HepG2 (cell line): ENCODE measurements around the gene HTATIP2.

ENCODE experiments used
- ETV6 ChIP-seq: sonication (generic); formaldehyde crosslinking; conservative IDR thresholded peaks from 2 replicates; pipeline ENCODE4 v1.4.0; 2020; ENCODE audit warnings: missing genetic modification reagents
- GZF1 ChIP-seq: sonication (generic); formaldehyde crosslinking; IDR thresholded peaks from 2 replicates; pipeline ENCODE4 v1.5.1; 2020; ENCODE audit warnings: mild to moderate bottlenecking, missing genetic modification reagents
- JUND ChIP-seq: sonication (generic); formaldehyde crosslinking; IDR thresholded peaks from 2 replicates; pipeline ENCODE4 v1.8.0; 2022; ENCODE audit warnings: mild to moderate bottlenecking, missing genetic modification reagents
- POLR2A ChIP-seq, 2 experiments: IDR thresholded peaks; 2 replicates each; pipeline ENCODE4 v1.6.1; 2011; ENCODE audit warnings: low read depth in 2 of 2, low read length in 2 of 2, mild to moderate bottlenecking in 1 of 2, moderate library complexity in 1 of 2; ENCODE audit not compliant: insufficient read depth in 1 of 2
- RXRA ChIP-seq: sonication (generic); formaldehyde crosslinking; IDR thresholded peaks from 2 replicates; pipeline ENCODE4 v1.5.1; 2020; ENCODE audit warnings: missing genetic modification reagents
- SRY ChIP-seq: sonication (generic); formaldehyde crosslinking; IDR thresholded peaks from 2 replicates; pipeline ENCODE4 v1.8.0; 2022; ENCODE audit warnings: mild to moderate bottlenecking, missing genetic modification reagents
- TBP ChIP-seq: sonication (generic); formaldehyde crosslinking; IDR thresholded peaks from 2 replicates; pipeline ENCODE4 v1.5.0; 2020; ENCODE audit warnings: missing genetic modification reagents
- ZKSCAN8 ChIP-seq: IDR thresholded peaks from 2 replicates; pipeline ENCODE4 v1.6.1; 2016; ENCODE audit warnings: borderline replicate concordance, missing genetic modification reagents, missing compliant biosample characterization
- TF ChIP-seq, protein P1 (sequence below): sonication (generic); IDR thresholded peaks from 2 replicates; pipeline ENCODE4 v1.6.1; 2016; ENCODE audit warnings: low read depth, borderline replicate concordance
- TF ChIP-seq, protein P2 (sequence below): sonication (generic); formaldehyde crosslinking; IDR thresholded peaks from 2 replicates; pipeline ENCODE4 v1.5.0; 2020; ENCODE audit warnings: mild to moderate bottlenecking, missing genetic modification reagents, moderate library complexity
- TF ChIP-seq, protein P3 (sequence below): sonication (generic); formaldehyde crosslinking; IDR thresholded peaks from 2 replicates; pipeline ENCODE4 v1.4.0; 2020; ENCODE audit warnings: missing genetic modification reagents, borderline replicate concordance

DNA sequence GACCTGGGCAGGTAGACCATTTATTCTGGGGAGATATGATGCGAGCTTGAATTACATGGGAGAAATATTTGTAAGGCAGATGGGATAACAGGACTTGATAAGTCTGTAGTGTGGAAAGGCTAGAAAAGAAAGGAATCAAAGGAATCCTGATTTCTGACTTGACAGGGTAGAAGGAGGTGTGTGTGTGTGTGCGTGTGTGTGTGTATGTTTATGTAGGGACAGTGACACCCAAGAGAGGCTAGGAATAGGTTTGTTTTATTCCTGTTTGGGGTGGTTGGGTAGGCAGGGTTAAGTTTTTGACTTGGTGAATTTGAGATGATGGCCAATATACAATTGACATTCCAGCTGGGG, 390 bp upstream of the HTATIP2 start:
- TF ChIP-seq RXRA, result no peak
- TF ChIP-seq, protein P1, sequence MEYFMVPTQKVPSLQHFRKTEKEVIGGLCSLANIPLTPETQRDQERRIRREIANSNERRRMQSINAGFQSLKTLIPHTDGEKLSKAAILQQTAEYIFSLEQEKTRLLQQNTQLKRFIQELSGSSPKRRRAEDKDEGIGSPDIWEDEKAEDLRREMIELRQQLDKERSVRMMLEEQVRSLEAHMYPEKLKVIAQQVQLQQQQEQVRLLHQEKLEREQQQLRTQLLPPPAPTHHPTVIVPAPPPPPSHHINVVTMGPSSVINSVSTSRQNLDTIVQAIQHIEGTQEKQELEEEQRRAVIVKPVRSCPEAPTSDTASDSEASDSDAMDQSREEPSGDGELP, result no peak
- no peak for TF ChIP-seq POLR2A (IDR thresholded peaks at IDR 0.05; ENCODE audit: insufficient read depth in 1 of 2, low read depth in 2 of 2, low read length in 2 of 2)
- TF ChIP-seq, protein P2, sequence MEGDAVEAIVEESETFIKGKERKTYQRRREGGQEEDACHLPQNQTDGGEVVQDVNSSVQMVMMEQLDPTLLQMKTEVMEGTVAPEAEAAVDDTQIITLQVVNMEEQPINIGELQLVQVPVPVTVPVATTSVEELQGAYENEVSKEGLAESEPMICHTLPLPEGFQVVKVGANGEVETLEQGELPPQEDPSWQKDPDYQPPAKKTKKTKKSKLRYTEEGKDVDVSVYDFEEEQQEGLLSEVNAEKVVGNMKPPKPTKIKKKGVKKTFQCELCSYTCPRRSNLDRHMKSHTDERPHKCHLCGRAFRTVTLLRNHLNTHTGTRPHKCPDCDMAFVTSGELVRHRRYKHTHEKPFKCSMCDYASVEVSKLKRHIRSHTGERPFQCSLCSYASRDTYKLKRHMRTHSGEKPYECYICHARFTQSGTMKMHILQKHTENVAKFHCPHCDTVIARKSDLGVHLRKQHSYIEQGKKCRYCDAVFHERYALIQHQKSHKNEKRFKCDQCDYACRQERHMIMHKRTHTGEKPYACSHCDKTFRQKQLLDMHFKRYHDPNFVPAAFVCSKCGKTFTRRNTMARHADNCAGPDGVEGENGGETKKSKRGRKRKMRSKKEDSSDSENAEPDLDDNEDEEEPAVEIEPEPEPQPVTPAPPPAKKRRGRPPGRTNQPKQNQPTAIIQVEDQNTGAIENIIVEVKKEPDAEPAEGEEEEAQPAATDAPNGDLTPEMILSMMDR (CRISPR knock-in tag), result no peak
- no peak for TF ChIP-seq TBP (CRISPR knock-in tag)
- TF ChIP-seq JUND (CRISPR knock-in tag), result no peak
- no peak for TF ChIP-seq ETV6 (CRISPR knock-in tag)
- no peak for TF ChIP-seq GZF1 (CRISPR knock-in tag)
- no peak for TF ChIP-seq SRY
- TF ChIP-seq, protein P3, sequence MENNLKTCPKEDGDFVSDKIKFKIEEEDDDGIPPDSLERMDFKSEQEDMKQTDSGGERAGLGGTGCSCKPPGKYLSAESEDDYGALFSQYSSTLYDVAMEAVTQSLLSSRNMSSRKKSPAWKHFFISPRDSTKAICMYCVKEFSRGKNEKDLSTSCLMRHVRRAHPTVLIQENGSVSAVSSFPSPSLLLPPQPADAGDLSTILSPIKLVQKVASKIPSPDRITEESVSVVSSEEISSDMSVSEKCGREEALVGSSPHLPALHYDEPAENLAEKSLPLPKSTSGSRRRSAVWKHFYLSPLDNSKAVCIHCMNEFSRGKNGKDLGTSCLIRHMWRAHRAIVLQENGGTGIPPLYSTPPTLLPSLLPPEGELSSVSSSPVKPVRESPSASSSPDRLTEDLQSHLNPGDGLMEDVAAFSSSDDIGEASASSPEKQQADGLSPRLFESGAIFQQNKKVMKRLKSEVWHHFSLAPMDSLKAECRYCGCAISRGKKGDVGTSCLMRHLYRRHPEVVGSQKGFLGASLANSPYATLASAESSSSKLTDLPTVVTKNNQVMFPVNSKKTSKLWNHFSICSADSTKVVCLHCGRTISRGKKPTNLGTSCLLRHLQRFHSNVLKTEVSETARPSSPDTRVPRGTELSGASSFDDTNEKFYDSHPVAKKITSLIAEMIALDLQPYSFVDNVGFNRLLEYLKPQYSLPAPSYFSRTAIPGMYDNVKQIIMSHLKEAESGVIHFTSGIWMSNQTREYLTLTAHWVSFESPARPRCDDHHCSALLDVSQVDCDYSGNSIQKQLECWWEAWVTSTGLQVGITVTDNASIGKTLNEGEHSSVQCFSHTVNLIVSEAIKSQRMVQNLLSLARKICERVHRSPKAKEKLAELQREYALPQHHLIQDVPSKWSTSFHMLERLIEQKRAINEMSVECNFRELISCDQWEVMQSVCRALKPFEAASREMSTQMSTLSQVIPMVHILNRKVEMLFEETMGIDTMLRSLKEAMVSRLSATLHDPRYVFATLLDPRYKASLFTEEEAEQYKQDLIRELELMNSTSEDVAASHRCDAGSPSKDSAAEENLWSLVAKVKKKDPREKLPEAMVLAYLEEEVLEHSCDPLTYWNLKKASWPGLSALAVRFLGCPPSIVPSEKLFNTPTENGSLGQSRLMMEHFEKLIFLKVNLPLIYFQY (CRISPR knock-in tag), result no peak
- no peak for TF ChIP-seq ZKSCAN8 (CRISPR knock-in tag)
